K562 (cell line): ENCODE measurements around the gene SEZ6. TPM values are rescaled to one million over a fixed set of nuclear protein-coding genes. Genes with fewer than 3 reads are reported as not detected.

Experiments used
- ATAC-seq: fragments of 200-7000 bp; cut with Tn5 transposase; 3 replicates; pipeline ENCODE4 v1.9.1; 2020; ENCODE audit warnings: moderate library complexity
- BruUV-seq: library from RNA; stranded (reverse); fragments of 400-500 nt; replicated peaks from 2 replicates; lab custom pipeline; 2021; lab: Mats Ljungman, UMichigan
- CTCF ChIA-PET: fragments of 300-600 bp; formaldehyde crosslinking; extraction: SDS; loops from one replicate; lab custom pipeline; 2021; ENCODE audit warnings: low intra/inter-chr PET ratio; lab: Yijun Ruan, JAX
- POLR2A ChIA-PET: fragments of 300-600, 350-650 bp; sonication (Branson Sonifier 250); formaldehyde crosslinking; extraction: SDS; loops from one replicate; lab custom pipeline; 2021; ENCODE audit warnings: antibody characterized with exemption, inconsistent platforms; lab: Yijun Ruan, JAX
- DNase-seq, 4 experiments: peaks; one replicate each; pipeline versions ENCODE4 v3.0.0 to v3.0.0-alpha.2; 2011 to 2018; ENCODE audit warnings: low spot score in 3 of 4, mixed read lengths in 3 of 4; ENCODE audit errors: extremely low read depth in 1 of 4
- FAIRE-seq: peaks from 2 replicates; lab custom pipeline; 2011; peaks lifted over from hg19 to GRCh38; lab: Jason Lieb, UNC
- H2AFZ ChIP-seq: 2 replicates; pipeline ENCODE4 v1.6.0; 2011; ENCODE audit warnings: low read depth, low read length, control low read depth, inconsistent platforms
- H3K27ac ChIP-seq: fragments of 200-600 bp; 3 replicates; pipeline ENCODE4 v1.8.0; 2011; ENCODE audit warnings: low read depth, mild to moderate bottlenecking, control low read depth, inconsistent platforms, low read length, moderate library complexity, mixed read lengths; ENCODE audit errors: extremely low read depth
- H3K27me3 ChIP-seq, 2 experiments: fragments of 300-600 bp in 1 of 2; 2 replicates in 1 of 2; 3 replicates in 1 of 2; pipeline versions ENCODE4 v1.6.0 to v1.8.0; 2011; ENCODE audit warnings: inconsistent platforms in 2 of 2, low read length in 2 of 2, mild to moderate bottlenecking in 1 of 2, mixed read lengths in 1 of 2, moderate library complexity in 1 of 2; ENCODE audit not compliant: control insufficient read depth in 2 of 2, insufficient read depth in 2 of 2
- H3K36me3 ChIP-seq: fragments of 300-600 bp; 3 replicates; pipeline ENCODE4 v1.8.0; 2011; ENCODE audit warnings: mild to moderate bottlenecking, low read length, inconsistent platforms; ENCODE audit not compliant: control insufficient read depth, insufficient read depth
- H3K4me1 ChIP-seq, 2 experiments: fragments of 200-600 bp in 1 of 2; replicated peaks in 1 of 2; 2 replicates in 1 of 2; 3 replicates in 1 of 2; pipeline versions ENCODE4 v1.5.1 to v1.8.0; 2011; ENCODE audit warnings: inconsistent platforms in 2 of 2, low read length in 2 of 2, mild to moderate bottlenecking in 1 of 2, mixed read lengths in 1 of 2, moderate library complexity in 1 of 2; ENCODE audit not compliant: control insufficient read depth in 2 of 2, insufficient read depth in 2 of 2
- H3K4me2 ChIP-seq: 2 replicates; pipeline ENCODE4 v1.6.1; 2011; ENCODE audit warnings: low read length, control low read depth, inconsistent platforms, mixed read lengths; ENCODE audit not compliant: insufficient read depth
- H3K4me3 ChIP-seq: fragments of 200-600 bp; sonication (generic), shearing (Covaris generic); 2 replicates; pipeline ENCODE4 v1.5.1; 2016; ENCODE audit warnings: control low read depth, inconsistent platforms
- H3K79me2 ChIP-seq: fragments of 200-600 bp; 3 replicates; pipeline ENCODE4 v1.8.0; 2011; ENCODE audit warnings: low read length, inconsistent platforms; ENCODE audit not compliant: control insufficient read depth, insufficient read depth
- H3K9ac ChIP-seq, 2 experiments: 2 replicates each; pipeline versions ENCODE4 v1.6.0 to v1.6.1; 2011; ENCODE audit warnings: low read depth in 2 of 2, low read length in 2 of 2, control low read depth in 1 of 2, inconsistent platforms in 1 of 2, mild to moderate bottlenecking in 1 of 2, mixed read lengths in 1 of 2; ENCODE audit not compliant: insufficient read depth in 1 of 2
- H3K9me1 ChIP-seq: one replicate; pipeline ENCODE4 v1.6.0; 2011; ENCODE audit warnings: inconsistent platforms, mild to moderate bottlenecking, low read length, moderate library complexity; ENCODE audit not compliant: control insufficient read depth, insufficient read depth
- H3K9me3 ChIP-seq: replicated peaks from 2 replicates; pipeline ENCODE4 v1.5.1; 2011; ENCODE audit warnings: low read depth, low read length, inconsistent platforms; ENCODE audit not compliant: control insufficient read depth, insufficient read depth
- H4K20me1 ChIP-seq: replicated peaks from 2 replicates; pipeline ENCODE4 v1.6.1; 2011; ENCODE audit warnings: low read length, inconsistent platforms, mixed read lengths; ENCODE audit not compliant: control insufficient read depth, insufficient read depth
- ARHGAP35 ChIP-seq: fragments of 450-650 bp; IDR thresholded peaks from 2 replicates; pipeline ENCODE4 v1.6.1; 2018; ENCODE audit not compliant: partially characterized antibody
- ATF4 ChIP-seq: fragments of 450-650 bp; formaldehyde crosslinking; IDR thresholded peaks from 2 replicates; pipeline ENCODE4 v1.4.0; 2022; ENCODE audit warnings: mild to moderate bottlenecking, moderate library complexity
- ATF6 ChIP-seq: sonication (generic); formaldehyde crosslinking; IDR thresholded peaks from 2 replicates; pipeline ENCODE4 v1.4.0; 2020; ENCODE audit warnings: mild to moderate bottlenecking, missing genetic modification reagents
- ELF1 ChIP-seq: fragments of 200-800 bp; sonication (Bioruptor generic); IDR thresholded peaks from 2 replicates; pipeline ENCODE4 v1.6.1; 2016; ENCODE audit warnings: missing genetic modification characterization, missing compliant biosample characterization
- ESRRA ChIP-seq: fragments of 450-650 bp; IDR thresholded peaks from 2 replicates; pipeline ENCODE4 v1.6.1; 2014; ENCODE audit warnings: low read depth, mild to moderate bottlenecking, moderate library complexity, borderline replicate concordance
- JUN ChIP-seq, 2 experiments: sonication (generic) in 1 of 2; formaldehyde crosslinking in 1 of 2; IDR thresholded peaks; 2 replicates each; pipeline versions ENCODE4 v1.6.1 to v1.8.0; 2012 to 2022; ENCODE audit warnings: borderline replicate concordance in 2 of 2, mild to moderate bottlenecking in 2 of 2, improper control_type of control experiment in 1 of 2, low read depth in 1 of 2, low read length in 1 of 2, missing genetic modification reagents in 1 of 2
- NCOA1 ChIP-seq: fragments of 450-650 bp; IDR thresholded peaks from 2 replicates; pipeline ENCODE4 v1.6.1; 2016; ENCODE audit warnings: low read depth
- SP2 ChIP-seq: IDR thresholded peaks from 2 replicates; pipeline ENCODE4 v1.6.1; 2011; ENCODE audit warnings: mild to moderate bottlenecking, low read depth, low read length, moderate library complexity; ENCODE audit not compliant: poor library complexity, severe bottlenecking; ENCODE audit errors: extremely low read depth
- ZNF407 ChIP-seq: fragments of 450-650 bp; IDR thresholded peaks from 2 replicates; pipeline ENCODE4 v1.6.1; 2016; ENCODE audit warnings: low read depth
- WGBS: fragments of 100-300 bp; shearing (Covaris generic); methylation state at CpG from one replicate; pipeline ENCODE4 v1.1.6; 2016; ENCODE audit warnings: low coverage, mixed read lengths; ENCODE audit not compliant: insufficient coverage; ENCODE audit errors: missing lambda C conversion rate; 5-methylcytosine and 5-hydroxymethylcytosine counted together
- in situ Hi-C: fragments of 300-500 bp; cut with MboI; formaldehyde crosslinking; loops from 4 replicates; pipeline ENCODE4 v1.15.0; 2018; ENCODE audit warnings: inconsistent platforms, mixed read lengths
- intact Hi-C: fragments of 100-400 bp; cut with micrococcal nuclease; formaldehyde crosslinking; loops from 2 replicates; pipeline ENCODE4 v1.14.2; 2022
- polyA plus RNA-seq, 8 experiments: library from polyadenylated mRNA; depleted of rRNA in 4 of 8; stranded (reverse) in 5 of 8; unstranded in 3 of 8; fragments of >200 nt; fragmentation: Nextera tagmentation in 2 of 8; fragmentation: Illumina TruSeq in 1 of 8; extraction: Ambion mirVana in 2 of 8; extraction: Trizol in 1 of 8; gene quantifications; 2 replicates each; pipeline versions ENCODE4 v1.2.1 to v1.2.3, GENCODE V29; 2011 to 2014; ENCODE audit warnings: inconsistent platforms in 1 of 8, missing spikeins in 1 of 8
- total RNA-seq, 7 experiments: library from RNA; depleted of rRNA in 6 of 7; stranded (reverse); fragments of >200 nt in 6 of 7; fragmentation: Illumina TruSeq in 2 of 7; extraction: Trizol in 2 of 7; gene quantifications; 2 replicates each; pipeline versions ENCODE4 v1.2.1 to v1.2.3, GENCODE V29; 2011 to 2021; ENCODE audit warnings: low replicate concordance in 1 of 7

The SEZ6 gene
- total and polyA plus RNA-seq, 9 of the 15 experiments (the other 6 are each of a cell fraction or from before 2014, with no cell fraction given), result not detected

DNA sequence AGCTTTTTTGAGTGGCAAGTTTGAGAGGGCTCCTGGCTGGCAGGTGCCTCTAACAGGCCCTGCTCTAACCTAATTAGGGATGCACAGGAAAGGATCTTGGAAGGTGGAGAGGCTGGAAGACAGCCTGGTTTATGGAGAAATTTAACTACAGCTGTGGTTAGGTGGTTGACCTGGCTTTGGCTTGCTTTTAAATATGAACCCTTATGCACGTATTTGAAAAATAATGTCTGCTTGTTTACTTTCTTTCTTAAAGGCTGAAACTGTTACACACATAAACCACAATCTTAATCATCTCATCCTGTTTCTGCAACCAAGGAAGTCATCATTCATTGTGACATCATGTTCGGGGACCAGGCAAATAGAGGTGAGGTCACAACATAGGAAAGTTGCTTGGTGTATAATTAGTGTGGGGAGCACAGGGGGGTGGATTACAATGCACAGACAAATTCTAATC lies 79.9 kb downstream of the SEZ6 start:
- ChIA-PET CTCF (no interaction called here), POLR2A (interaction anchor here (0.6 to 2.6 kb wide), 7 partner anchors 8 to 279 kb away, joined by 3 to 25 read pairs (median 5); no protein-coding TSS in a partner anchor)
- Histone ChIP-seq H3K36me3 (peaks cover 71% of the 10 kb centered on the region), H3K9ac (peak overlapping the region; percentile 8 to 20; a peak in 1 of 4 replicates), H3K9me3 (no peaks in the 10 kb centered on the region), H3K27me3 (no peaks in the 10 kb centered on the region), H2AFZ (no peak overlapping the region), H3K4me3 (no peak overlapping the region), H3K9me1 (no peaks in the 10 kb centered on the region), H4K20me1 (peaks cover 14% of the 10 kb centered on the region; the same call in 1 of the 2 replicates), H3K79me2 (peaks cover 49% of the 10 kb centered on the region), H3K4me2 (no peak overlapping the region), H3K27ac (peak overlapping the region; percentile 41; the same call in 2 of the 3 replicates), H3K4me1 (peaks cover 6 to 45% of the 10 kb centered on the region in 2 experiments)
- in situ Hi-C loops, result no loop called here
- TSS peak; percentile 11 for BruUV-seq
- intact Hi-C loops, result loop anchor here (5.0 kb wide), 1 partner anchor 329 kb away; the partner anchor contains the start of gene SPAG5
- ATAC-seq, result peak; percentile 65
- FAIRE-seq, result no peak
- WGBS, result 7% methylated on average over 2 of the region's 2 CpGs
- DNase-seq, result peak in 1 of 4 experiments; percentile 61
- TF ChIP-seq ELF1 (tag), result peak; percentile 35; the same call in 1 of the 2 replicates
- peak; percentile 53; the same call in 1 of the 2 replicates for TF ChIP-seq ESRRA
- no peak for TF ChIP-seq SP2
- TF ChIP-seq ZNF407, result no peak
- TF ChIP-seq JUN (IDR thresholded peaks at IDR 0.05; ENCODE audit: borderline replicate concordance, low read depth, low read length), result peak; percentile 73; the same call in 1 of the 2 replicates
- TF ChIP-seq JUN (CRISPR knock-in tag; IDR thresholded peaks at IDR 0.05; ENCODE audit: borderline replicate concordance), result no peak; the same call in 1 of the 2 replicates
- TF ChIP-seq ATF6, result no peak
- TF ChIP-seq ARHGAP35, result no peak
- TF ChIP-seq NCOA1, result peak; percentile 60; the same call in 1 of the 2 replicates
- 0 out of 2 replicates have a peak, but pooled peaks have one; percentile 22 for TF ChIP-seq ATF4
